ENCODE data around the gene DGCR2. TPM values are rescaled to one million over a fixed set of nuclear protein-coding genes. Genes with fewer than 3 reads are reported as not detected.
A peak's percentile ranks its signal among the peaks of the same experiment; 100 is the strongest.

The DGCR2 gene
- total RNA-seq, 4 donors from 2014 or later: 44.1 to 76.5 (median 56.3) TPM

DNA sequence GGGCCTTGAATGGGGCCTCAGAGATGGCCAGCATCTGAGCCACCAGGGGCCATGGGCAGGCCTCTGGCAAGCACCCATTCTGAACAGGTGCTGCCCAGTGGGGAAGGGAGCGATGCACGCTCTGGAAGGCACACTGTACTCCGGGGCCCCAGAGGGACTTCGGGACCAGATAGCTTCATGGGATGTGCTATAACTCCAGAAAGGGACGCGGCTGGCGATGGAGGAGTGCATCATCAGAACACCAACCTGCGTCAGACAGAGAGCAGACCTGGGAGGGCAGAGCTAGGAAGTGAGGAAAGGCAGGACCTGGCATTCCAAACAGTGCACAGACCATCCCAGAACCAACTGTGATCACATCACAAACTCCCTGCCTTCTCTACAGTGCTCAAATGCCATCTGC, 16.8 kb downstream of the DGCR2 start:
- Histone ChIP-seq H3K27ac (peak overlapping the region in 1 of 4 donors; percentile 32), H3K36me3 (no peaks in the 10 kb centered on the region), H3K4me3 (no peak overlapping the region), H3K4me1 (peaks cover 0 to 73% (median 39%) of the 10 kb centered on the region in 3 donors), H3K9me3 (no peaks in the 10 kb centered on the region), H3K27me3 (no peaks in the 10 kb centered on the region)
- no peak for ATAC-seq
- TF ChIP-seq POLR2A (IDR thresholded peaks at IDR 0.05): no peak
- TF ChIP-seq EP300 (IDR thresholded peaks at IDR 0.05): no peak
- TF ChIP-seq CTCF (IDR thresholded peaks at IDR 0.05): no peak
- 93 to 100% methylated on average over 1 to 2 of the region's 8 CpGs for WGBS, 2 donors (ENCODE audit: low coverage in 1 of 2)

DNA sequence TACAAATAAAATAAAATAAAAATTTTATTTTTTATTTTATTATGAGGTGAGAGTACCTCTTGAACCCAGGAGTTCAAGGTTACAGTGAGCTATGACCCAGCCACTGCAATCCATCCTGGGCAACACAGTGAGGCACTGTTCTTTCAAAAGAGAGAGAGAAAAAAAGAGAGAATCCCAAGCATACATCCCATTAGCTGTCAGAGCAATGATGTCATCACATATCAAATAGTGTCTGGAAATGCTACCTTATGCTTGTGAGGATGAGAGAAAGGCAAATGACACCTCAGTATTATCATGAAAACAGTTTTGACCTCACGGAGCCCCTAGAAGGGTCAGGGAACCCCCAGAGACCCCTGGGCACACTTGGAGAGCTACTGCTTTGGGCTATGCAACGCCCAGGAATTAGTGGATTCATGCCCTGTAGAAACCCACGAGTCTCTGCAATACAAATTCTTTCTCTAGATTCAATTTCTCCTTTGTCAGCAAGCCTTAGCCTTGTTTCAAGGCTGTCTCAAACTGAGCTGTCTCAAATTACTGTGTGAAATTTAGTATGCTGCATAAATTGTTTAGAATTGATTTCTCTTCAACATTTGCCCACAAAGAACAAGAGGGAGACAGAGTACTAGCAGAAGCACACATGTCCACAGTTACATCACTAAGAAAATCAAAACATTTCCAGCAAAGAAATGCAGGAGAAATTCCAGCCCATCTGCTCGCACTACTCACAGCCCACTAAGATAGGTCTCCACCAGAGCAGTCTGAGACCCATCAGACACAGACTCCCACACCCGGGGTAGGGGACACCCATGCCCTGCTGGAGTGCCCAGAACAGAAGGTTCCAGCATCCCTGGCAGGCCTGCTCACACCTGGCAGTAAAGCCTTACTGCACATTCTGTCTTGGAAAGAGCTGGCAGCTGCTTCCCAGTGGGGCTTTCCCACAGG, 18.1 kb downstream of the DGCR2 start:
- Histone ChIP-seq H3K27ac (peak overlapping the region in 2 of 4 donors; percentile 54 to 60), H3K4me3 (no peak overlapping the region), H3K36me3 (no peaks in the 10 kb centered on the region), H3K9me3 (no peaks in the 10 kb centered on the region), H3K4me1 (peaks cover 0 to 60% (median 33%) of the 10 kb centered on the region in 3 donors), H3K27me3 (no peaks in the 10 kb centered on the region)
- no peak for TF ChIP-seq CTCF (IDR thresholded peaks at IDR 0.05)
- no peak for TF ChIP-seq POLR2A (IDR thresholded peaks at IDR 0.05)
- TF ChIP-seq POLR2AphosphoS5 (IDR thresholded peaks at IDR 0.05): no peak
- TF ChIP-seq EP300 (IDR thresholded peaks at IDR 0.05): no peak
- ATAC-seq: no peak
- WGBS, 2 donors (ENCODE audit: low coverage in 1 of 2): 26 to 35% methylated on average over 3 of the region's 5 CpGs

GRCh38 chr22:19098157-19098556, 24.1 kb downstream of the DGCR2 start:
- Histone ChIP-seq H3K4me1 (peaks cover 0 to 22% (median 0%) of the 10 kb centered on the region in 3 donors), H3K36me3 (peaks cover 0 to 15% of the 10 kb centered on the region in 2 donors), H3K9me3 (no peaks in the 10 kb centered on the region), H3K4me3 (no peak overlapping the region), H3K27me3 (no peaks in the 10 kb centered on the region), H3K27ac (no peak overlapping the region)
- 67% methylated on average over 4 of the region's 4 CpGs; no CpG with 5 or more reads in 1 of the 2 donors for WGBS, 2 donors (ENCODE audit: low coverage in 1 of 2)
- no peak for ATAC-seq
- no peak for TF ChIP-seq POLR2AphosphoS5 (IDR thresholded peaks at IDR 0.05)
- no peak for TF ChIP-seq EP300 (IDR thresholded peaks at IDR 0.05)
- no peak for TF ChIP-seq CTCF (IDR thresholded peaks at IDR 0.05)
- TF ChIP-seq POLR2A (IDR thresholded peaks at IDR 0.05): no peak

- Histone ChIP-seq H3K27ac (no peak overlapping the region), H3K4me1 (peaks cover 0 to 18% (median 0%) of the 10 kb centered on the region in 3 donors), H3K4me3 (no peak overlapping the region), H3K9me3 (no peaks in the 10 kb centered on the region), H3K36me3 (peaks cover 0 to 15% of the 10 kb centered on the region in 2 donors), H3K27me3 (no peaks in the 10 kb centered on the region)
- no peak for ATAC-seq
- TF ChIP-seq POLR2AphosphoS5 (IDR thresholded peaks at IDR 0.05): no peak
- no peak for TF ChIP-seq EP300 (IDR thresholded peaks at IDR 0.05)
- 71% methylated on average over 2 of the region's 3 CpGs; no CpG with 5 or more reads in 1 of the 2 donors for WGBS, 2 donors (ENCODE audit: low coverage in 1 of 2)
Measured at GRCh38 chr22:19097518-19097917, 24.7 kb downstream of the DGCR2 start.

GRCh38 chr22:19096555-19096954, 25.7 kb downstream of the DGCR2 start:
- Histone ChIP-seq H3K4me3 (no peak overlapping the region), H3K9me3 (no peaks in the 10 kb centered on the region), H3K4me1 (peaks cover 0 to 18% (median 0%) of the 10 kb centered on the region in 3 donors), H3K27ac (no peak overlapping the region), H3K36me3 (peaks cover 0 to 18% of the 10 kb centered on the region in 2 donors), H3K27me3 (no peaks in the 10 kb centered on the region)
- ATAC-seq: no peak
- TF ChIP-seq EP300 (IDR thresholded peaks at IDR 0.05) (no peak), POLR2AphosphoS5 (IDR thresholded peaks at IDR 0.05) (no peak), POLR2A (IDR thresholded peaks at IDR 0.05) (no peak), CTCF (IDR thresholded peaks at IDR 0.05) (no peak)
- 67 to 100% methylated on average over 1 of the region's 1 CpG for WGBS, 2 donors (ENCODE audit: low coverage in 1 of 2)
